Measurements from ENCODE around the gene LRRC37B.
"Not testable (repeated sequence)": the region's sequence is repeated elsewhere in the genome, so short reads cannot be mapped to it uniquely, and the experiment has no call there.

The LRRC37B gene

DNA sequence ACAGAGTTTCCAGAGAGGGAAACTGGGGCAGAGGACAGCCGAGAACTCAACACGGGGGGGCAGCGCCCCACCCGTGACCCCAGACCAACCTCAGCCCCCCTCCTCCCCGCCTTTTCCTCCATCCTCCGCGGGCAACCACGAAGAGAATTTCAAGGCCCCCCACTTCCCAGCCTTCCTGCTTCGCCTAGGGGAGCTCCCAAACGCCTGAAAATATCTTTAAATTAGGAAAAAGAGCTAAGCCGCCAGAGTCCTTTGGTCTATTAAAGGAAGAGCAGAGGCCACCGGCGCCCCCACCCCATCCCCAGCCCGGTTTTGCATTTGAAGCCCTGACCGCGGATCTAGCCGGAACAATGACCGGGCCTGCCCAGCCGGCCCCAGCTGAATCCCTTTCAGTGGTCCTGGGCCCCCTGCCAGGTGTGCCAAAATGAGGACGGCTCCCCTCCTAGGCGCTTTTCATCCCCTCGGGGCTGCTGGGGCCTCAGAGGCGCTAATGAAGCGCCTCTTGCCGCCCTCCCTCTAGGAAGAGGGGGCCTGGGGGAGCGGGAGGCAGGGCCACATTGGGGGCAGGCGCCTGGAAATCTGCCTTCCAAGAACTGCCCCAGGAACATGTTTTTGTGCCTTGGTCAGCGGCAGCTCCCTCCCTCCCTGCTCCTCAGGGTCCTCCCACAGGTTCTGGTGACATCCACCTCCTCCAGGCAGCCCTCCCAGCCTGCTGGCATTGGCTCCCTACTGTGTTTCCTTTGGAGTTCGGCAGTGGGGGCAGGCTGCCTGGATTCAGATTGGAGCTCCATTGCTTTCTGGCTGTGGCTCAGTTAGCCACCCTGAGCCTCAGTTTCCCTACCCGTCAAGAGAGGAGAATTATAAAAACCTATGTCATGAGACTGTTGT lies 78.0 kb downstream of the LRRC37B start:
- in situ Hi-C loops (cut with HindIII; ENCODE audit: low sequenced_read_pairs): not testable (repeated sequence)

DNA sequence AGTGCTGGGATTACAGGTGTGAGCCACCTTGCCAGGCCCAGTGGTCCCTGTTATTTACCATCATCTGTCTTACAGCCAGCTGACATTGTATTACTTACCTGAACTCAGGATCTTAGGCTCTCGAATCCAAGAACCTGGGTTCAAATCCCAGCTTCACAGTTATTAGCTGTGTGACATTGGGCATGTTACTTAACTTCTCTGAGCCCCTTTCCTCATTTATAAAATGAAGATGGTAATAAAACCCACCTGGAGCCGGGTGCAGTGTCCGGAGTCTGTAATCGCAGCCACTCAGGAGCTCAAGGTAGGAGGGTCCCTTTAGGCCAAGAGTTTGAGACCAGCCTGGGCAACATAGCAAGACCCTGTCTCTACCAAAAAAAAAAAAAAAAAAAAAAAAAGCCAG lies 79.7 kb downstream of the LRRC37B start:
- in situ Hi-C loops (cut with HindIII; ENCODE audit: low sequenced_read_pairs): not testable (repeated sequence)

DNA sequence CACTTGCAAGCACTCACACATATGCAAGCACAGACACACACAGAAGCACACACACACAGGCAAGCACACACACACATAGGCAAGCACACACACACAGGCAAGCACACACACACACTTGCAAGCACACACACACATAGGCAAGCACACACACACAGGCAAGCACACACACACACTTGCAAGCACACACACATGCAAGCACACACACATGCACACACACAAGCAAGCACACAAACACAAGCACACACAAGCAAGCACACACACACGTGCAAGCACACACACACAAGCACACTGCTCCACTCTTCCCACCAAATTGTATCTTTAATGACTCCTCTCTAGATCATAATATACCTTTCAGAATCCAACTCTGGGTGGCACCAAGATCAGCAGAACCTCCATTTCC lies 84.9 kb downstream of the LRRC37B start:
- in situ Hi-C loops (cut with HindIII; ENCODE audit: low sequenced_read_pairs): not testable (repeated sequence)

DNA sequence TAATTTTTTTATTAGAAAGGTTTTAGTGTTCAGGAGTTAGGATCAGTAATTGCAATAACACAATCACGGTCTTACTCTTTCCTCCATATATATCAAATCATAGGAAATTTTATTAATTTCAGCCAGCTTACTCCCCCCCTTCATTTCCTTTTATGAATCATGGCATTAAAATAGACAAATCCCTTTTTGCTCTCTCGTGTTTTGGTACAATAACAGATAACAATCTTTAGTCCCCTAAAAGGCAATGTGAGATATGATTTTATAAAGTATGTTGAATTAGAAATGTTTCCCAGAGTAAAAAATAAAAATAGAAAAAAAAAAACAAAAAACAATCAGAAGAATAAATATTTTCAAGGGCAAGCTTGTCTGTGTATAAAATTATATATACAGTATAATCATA lies 92.5 kb downstream of the LRRC37B start:
- in situ Hi-C loops (cut with HindIII; ENCODE audit: low sequenced_read_pairs): no loop called here

DNA sequence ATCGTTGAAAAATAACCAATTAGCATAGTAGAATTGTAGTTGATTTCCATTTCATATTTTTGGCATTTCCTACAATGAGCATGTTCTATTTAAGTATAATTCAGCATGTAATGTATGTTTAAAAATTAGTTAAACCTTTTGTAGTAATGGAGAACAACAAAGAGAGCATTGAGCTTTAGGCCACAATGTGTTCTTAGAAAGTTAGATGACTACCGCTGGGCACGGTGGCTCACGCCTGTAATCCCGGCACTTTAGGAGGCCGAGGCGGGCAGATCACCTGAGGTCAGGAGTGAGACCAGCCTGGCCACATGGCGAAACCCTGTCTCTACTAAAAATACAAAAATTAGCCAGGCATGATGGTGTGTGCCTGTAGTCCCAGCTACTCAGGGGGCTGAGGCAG lies 93.1 kb downstream of the LRRC37B start:
- in situ Hi-C loops (cut with HindIII; ENCODE audit: low sequenced_read_pairs): not testable (repeated sequence)

DNA sequence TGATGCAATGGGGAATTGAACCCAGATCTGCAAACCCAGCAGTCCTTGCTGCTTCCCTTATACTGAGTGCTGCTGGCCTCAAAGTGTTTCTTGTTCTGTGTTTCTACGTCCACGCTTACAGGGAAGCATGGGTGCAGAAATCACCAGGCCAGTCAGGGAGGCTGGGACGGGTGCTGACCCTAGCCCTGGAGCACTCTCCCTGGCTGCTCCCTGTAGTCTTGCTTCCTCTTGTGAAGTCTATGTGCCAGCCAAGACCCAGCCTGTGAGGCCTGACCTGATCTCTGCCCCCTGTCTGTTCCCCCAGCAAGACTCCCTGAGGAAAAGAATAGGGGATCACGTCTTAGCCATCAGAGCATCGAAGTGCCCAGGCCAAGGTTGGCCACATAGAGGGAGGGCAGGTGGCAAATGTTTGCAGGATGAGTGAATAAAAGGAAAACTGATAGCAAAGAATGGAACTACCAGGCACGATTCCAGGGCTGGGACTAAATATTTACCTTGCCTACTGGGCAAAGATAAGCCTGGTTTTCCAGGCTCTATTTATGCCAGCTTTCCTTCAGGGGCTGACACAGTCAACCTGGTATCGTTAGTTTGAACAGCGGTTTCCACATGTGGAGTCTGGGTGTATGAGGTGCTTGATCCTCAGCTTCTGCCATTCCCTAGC lies 93.9 kb downstream of the LRRC37B start:
- in situ Hi-C loops (cut with HindIII; ENCODE audit: low sequenced_read_pairs): no loop called here

DNA sequence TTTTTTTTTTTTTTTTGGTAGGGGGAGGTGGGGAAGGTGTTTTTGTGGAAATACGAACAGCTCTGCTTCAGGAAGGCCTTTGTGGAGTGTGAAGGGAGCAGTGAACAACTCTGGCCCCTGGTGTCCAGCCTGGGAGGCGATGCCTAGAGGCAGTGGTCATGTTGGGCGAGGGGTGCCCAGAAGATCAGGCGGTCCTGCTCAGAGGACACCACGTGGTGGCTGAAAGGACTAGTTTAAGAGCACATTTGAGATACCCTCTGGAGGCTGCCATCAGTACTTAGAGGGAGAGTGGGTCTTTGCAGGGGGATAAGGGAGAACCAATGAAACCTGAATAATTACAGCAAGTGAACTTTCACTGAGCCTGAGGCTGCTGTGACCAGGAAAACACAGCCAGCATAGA lies 95.0 kb downstream of the LRRC37B start:
- in situ Hi-C loops (cut with HindIII; ENCODE audit: low sequenced_read_pairs): no loop called here

DNA sequence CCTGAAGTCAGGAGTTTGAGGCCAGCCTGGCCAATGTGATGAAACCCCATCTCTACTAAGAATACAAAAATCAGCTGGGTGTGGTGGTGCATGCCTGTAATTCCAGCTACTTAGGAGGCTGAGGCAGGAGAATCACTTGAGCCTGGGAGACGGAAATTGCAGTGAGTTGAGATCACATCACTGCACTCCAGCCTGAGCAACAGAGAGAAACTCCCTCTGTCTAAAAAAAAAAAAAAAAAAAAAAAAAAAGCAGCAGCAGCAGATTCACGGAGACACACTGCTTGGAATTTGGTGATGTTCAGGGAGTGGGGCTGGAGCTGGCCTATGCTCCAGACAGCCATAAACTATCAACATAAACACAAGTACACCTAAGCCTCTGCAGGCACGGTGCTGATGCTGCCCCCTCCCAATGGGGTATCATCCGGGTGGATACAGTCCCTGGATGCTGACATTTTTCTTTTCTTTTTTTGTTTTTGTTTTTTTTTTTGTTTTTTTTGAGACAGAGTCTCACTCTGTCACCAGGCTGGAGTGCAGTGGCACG lies 95.5 kb downstream of the LRRC37B start:
- in situ Hi-C loops (cut with HindIII; ENCODE audit: low sequenced_read_pairs): no loop called here
